ENCODE results near the gene CYP2R1. TPM values are rescaled to one million over a fixed set of nuclear protein-coding genes. Genes with fewer than 3 reads are reported as not detected.
A peak's percentile ranks its signal among the peaks of the same experiment; 100 is the strongest.

Gene CYP2R1
- total and polyA plus RNA-seq, 2 of the 13 experiments (the other 11 are each of a cell fraction or from before 2014, with no cell fraction given), result 0.59 to 0.60 TPM

DNA sequence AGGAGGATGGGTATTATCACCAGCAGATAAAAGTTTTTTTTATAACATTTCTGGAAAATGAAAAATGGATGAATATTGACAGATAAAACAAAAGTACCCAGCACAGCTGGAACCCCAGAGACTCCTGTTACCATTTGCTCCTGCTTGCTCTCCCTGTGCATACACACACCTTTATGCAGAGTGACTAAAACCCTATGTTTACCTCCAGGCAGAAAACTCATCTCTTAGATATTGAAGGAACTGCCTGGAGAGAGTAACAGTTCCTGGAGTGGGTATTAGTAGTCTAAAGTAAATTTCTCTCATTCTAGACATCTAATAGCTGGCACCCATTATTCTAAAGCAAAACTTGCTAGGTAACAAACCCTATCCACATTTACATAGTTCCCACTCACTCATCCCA lies 38.0 kb downstream of the CYP2R1 start (continued):
- TF ChIP-seq HINFP (CRISPR knock-in tag; IDR thresholded peaks at IDR 0.05; ENCODE audit: low read depth), result no peak

DNA sequence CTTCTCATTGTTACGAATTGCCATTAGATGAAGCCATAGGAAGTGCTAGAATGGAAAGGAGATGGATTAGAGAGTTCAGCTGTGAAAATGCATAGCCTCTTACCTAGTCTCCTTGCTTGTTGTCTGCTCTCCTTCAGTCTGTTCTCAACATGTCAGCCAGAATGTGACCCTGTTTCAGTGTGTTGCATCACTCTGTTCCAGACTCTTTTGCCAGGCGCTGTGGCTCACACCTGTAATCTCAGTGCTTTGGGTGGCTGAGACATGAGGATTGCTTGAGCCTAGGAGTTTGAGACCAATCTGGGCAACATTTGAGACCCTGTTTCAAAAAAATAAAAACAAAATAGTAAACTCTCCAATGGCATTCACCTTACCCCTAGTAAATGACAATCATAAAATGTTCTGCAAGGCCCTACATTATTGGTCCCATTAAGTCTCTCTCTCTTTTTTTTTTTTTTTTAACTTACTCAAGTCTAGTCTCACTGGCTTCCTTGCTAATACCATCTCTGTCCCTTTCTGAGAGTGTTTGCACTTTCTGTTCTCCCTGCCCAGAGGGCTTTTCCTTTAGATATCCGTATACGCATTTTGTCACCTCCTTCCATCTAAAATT lies 39.4 kb downstream of the CYP2R1 start:
- no peaks in the 10 kb centered on the region for H3K79me2 ChIP-seq (ENCODE audit: insufficient read depth, low read length)
- ATAC-seq, result no peak
- H4K20me1 ChIP-seq (ENCODE audit: insufficient read depth, low read length), result no peaks in the 10 kb centered on the region
- no peak for FAIRE-seq
- no peak overlapping the region for H3K4me3 ChIP-seq (replicated peaks in 1 of 3; ENCODE audit: insufficient read depth in 1 of 3, low read depth in 2 of 3, low read length in 3 of 3)
- TF ChIP-seq E2F1 (CRISPR knock-in tag; IDR thresholded peaks at IDR 0.05) (no peak), GPN1 (CRISPR knock-in tag; IDR thresholded peaks at IDR 0.05; ENCODE audit: borderline replicate concordance) (no peak), ATF4 (CRISPR knock-in tag; IDR thresholded peaks at IDR 0.05) (peak in 1 of 2 experiments; percentile 94; a peak in 2 of 4 replicates)
- ChIA-PET CTCF (ENCODE audit: low intra/inter-chr PET ratio, low total read pairs) (no interaction called here), POLR2A (no interaction called here)
- H3K27ac ChIP-seq (ENCODE audit: extremely low read length, insufficient read depth, low read length), result no peak overlapping the region
- intact Hi-C loops (cut with micrococcal nuclease; ENCODE audit: unreplicated experiment), result no loop called here
- no peaks in the 10 kb centered on the region for H3K4me1 ChIP-seq (ENCODE audit: insufficient read depth, low read length)
- H3K4me2 ChIP-seq (ENCODE audit: low read depth, low read length), result no peak overlapping the region
- DNase-seq (ENCODE audit: low spot score), result no peak
- no TSS peak for BruUV-seq (replicated peaks)
- no peak overlapping the region for H3K9ac ChIP-seq (ENCODE audit: insufficient read depth, low read depth, low read length)
- in situ Hi-C loops (cut with HindIII; ENCODE audit: extremely low pct_ligation_motif_present, low pct_unique_long_range_greater_than_20kb), result no loop called here
- H3K9me3 ChIP-seq (ENCODE audit: low read length), result no peaks in the 10 kb centered on the region
- no peaks in the 10 kb centered on the region for H3K27me3 ChIP-seq (ENCODE audit: control insufficient read depth in 1 of 2, insufficient read depth in 2 of 2, low read length in 2 of 2)
- WGBS (ENCODE audit: low lambda C conversion rate), result 97% methylated on average over 4 of the region's 4 CpGs
- 0 out of 5 replicates have a peak, but pooled peaks cover 0 to 3% of the 10 kb centered on the region in 2 experiments for H3K36me3 ChIP-seq (replicated peaks in 1 of 2; ENCODE audit: control insufficient read depth in 1 of 2, insufficient read depth in 2 of 2, low read length in 2 of 2)
- no peak overlapping the region for H2AFZ ChIP-seq (ENCODE audit: low read length)

Measured in HepG2 (cell line).